Transverse colon (tissue), 3 donors: ENCODE data around the gene FAM161B.

Source experiments
- CTCF ChIP-seq, 5 experiments: fragments of 200-600 bp in 3 of 5; fragments of 450-650 bp in 2 of 5; sonication (generic) in 3 of 5; IDR thresholded peaks; 1 replicate in 2 of 5; 2 replicates in 3 of 5; pipeline ENCODE4 v1.5.1; 2016 to 2017; ENCODE audit warnings: antibody characterized with exemption in 5 of 5, inconsistent platforms in 3 of 5, mild to moderate bottlenecking in 2 of 5, moderate library complexity in 1 of 5
- POLR2A ChIP-seq: fragments of 450-650 bp; IDR thresholded peaks from one replicate; pipeline ENCODE4 v1.6.1; 2016; ENCODE audit warnings: antibody characterized with exemption, mild to moderate bottlenecking, moderate library complexity

- TF ChIP-seq POLR2A (no peak), CTCF (IDR thresholded peaks at IDR 0.05) (no peak)
These were observed 33.6 kb downstream of the FAM161B start for GRCh38 chr14:73916324-73916723.
